Measurements from ENCODE around the gene GCSAML. TPM values are rescaled to one million over a fixed set of nuclear protein-coding genes. Genes with fewer than 3 reads are reported as not detected.
"Not testable (repeated sequence)": the region's sequence is repeated elsewhere in the genome, so short reads cannot be mapped to it uniquely, and the experiment has no call there.

The GCSAML gene
- under 0.01 TPM for total RNA-seq

DNA sequence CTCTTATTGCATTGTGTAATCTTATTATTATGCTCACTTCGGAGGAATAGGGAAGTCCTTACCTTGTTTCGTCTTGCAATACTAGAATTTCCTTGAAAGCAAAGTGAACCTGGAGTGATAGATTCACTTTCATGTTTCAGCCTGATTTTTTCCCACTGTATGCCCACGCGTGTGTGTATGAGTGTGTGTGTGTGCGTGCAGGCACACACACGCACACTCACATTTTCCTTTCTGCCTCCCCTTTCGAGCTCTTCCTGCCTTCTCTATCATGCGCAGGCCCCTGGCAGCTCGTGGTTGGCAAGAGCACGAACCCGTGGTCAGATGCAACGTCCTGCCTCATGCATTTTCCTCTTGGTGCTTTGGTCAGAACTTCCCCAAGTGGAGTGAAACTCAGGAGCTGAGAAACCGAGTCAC lies at the start of gene GCSAML:
TSS of gene GCSAML (plus strand) at position 366 of the 414 bp plus-strand sequence. CDS start 58 bp downstream, outside the sequence.
- DNase-seq = no peak

DNA sequence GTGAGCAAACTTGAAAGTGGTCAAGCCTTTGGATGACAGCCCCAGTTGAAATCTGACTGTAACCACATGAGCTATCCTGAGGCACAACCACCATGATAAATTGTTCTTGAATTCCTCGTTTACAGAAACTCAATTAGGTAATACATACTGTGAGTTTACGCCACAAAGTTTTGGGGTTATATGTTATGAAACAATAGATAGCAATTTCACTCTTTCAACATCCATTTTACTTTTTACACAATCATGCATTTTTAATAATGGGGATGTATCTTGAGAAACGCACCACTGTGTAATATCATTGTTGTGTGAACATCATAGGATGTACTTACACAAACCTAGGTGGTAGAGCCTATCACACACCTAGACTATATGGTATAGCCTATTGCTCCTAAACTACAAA lies 48.1 kb upstream of the GCSAML start:
- no peak for DNase-seq

- no peak for DNase-seq
Observed at GRCh38 chr1:247506831-247507230, 42.1 kb upstream of the GCSAML start.

- DNase-seq = no peak
Observed at GRCh38 chr1:247517795-247518612, 30.9 kb upstream of the GCSAML start.

DNA sequence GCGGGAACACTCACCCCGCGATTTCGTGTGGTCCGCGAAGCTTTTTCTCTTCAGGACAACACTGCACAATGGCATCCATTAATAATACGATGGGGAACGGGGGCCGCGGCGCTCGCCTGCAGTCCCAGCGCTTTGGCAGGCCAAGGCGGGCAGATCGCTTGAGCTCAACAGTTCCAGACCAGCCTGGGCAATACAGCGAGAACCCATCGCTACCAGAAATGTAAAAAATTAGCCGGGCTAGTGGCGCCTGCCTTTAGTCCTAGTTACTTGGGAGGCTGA lies 30.4 kb upstream of the GCSAML start:
- DNase-seq = no peak

DNA sequence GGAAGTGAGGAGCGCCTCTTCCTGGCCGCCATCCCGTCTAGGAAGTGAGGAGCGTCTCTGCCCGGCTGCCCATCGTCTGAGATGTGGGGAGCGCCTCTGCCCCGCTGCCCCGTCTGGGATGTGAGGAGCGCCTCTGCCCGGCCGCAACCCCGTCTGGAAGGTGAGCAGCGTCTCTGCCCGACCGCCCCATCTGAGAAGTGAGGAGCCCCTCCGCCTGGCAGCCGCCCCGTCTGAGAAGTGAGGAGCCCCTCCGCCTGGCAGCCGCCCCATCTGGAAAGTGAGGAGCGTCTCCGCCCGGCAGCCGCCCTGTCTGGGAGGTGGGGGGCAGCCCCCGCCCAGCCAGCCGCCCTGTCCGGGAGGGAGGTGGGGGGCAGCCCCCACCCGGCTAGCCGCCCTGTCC lies 27.0 kb upstream of the GCSAML start:
- DNase-seq = not testable (repeated sequence)

DNA sequence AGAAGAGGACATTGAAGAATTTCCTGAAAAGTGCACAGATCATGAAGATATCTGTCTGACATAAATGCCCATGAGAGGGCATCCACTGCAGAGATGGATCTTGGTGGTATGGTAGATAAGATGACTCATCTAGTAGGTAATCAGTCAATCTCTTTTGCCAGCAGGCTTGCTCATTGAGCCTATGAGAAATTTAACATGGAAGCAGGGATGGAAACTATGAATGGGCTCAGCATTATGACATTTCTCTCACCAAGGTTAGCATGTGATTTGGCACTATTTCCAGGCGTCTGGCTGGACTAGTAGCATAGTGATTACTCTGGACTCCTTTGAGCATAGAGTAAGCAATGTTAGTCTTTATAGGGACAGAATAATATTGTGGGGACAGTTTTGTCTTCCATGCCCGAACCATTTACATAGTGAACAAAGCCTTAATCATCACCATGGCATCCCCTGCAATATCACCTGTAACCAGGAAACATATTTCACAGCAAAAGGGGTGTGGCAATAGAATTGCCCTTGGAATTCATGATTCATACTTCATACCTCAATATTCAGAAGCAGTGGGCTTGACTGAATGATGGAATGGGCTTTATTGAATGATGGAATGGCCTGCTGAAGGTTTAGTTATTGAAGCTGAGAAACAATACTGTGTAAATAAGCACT lies 20.0 kb upstream of the GCSAML start:
- no peak for DNase-seq

- DNase-seq = no peak
Observed at GRCh38 chr1:247529771-247530355, 19.1 kb upstream of the GCSAML start.

DNA sequence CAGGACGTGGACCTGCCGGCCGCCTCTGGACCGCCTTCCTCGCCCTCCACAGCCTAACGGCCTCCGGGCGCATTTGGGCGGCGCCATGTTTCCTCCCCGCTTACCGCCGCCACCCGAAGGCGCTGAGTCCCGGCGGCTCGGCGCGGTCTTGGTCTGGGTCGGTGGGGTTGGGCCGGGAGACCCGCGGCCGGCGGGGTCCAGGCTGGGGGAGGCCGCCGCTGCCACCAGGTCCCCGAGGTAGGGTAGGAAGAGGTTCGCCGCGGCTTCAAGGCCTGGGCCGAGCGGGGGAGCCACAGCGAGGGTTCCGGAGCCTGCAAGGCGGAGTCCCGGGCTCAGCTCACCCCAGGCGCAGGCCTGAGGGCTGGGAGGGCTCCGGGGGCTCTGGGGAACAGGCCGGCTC lies 18.1 kb upstream of the GCSAML start:
- DNase-seq = no peak

DNA sequence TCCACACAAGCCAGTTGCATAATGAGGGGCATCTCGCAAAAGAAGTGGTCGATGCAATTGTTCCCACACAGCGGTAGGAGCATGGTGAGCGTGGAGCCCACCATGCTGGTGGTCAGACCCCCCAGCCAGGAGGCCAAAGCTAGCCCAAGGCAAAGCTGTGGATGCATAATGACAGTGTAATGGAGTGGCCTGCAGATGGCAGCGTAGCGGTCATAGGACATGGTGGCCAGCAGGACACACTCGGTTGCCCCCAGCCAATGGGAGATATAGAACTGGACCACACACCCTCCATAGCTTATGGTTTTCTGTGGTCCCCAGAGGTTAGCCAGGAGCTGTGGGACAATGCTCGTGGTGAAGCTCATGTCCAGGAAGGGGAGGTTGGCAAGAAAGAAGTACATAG lies 17.0 kb upstream of the GCSAML start:
- DNase-seq = no peak

DNA sequence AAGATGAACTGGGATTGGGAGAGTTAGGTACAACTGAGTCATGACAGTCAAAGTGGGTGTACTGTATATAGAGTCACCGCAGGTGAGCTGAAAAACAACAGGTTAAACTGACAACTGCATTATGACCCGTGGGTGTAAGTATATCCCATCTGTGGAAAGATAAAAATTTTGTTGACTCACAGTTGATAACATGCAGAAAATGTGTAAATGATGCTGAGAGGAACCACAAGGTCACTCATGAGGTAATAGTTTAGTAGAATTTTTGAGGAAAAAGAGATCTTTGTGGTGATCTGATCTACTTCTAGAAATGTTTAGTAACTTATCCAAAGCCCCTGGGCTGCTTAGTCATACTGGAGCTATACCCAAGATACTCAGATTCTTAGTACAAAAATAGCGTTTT lies 13.5 kb upstream of the GCSAML start:
- DNase-seq = no peak

DNA sequence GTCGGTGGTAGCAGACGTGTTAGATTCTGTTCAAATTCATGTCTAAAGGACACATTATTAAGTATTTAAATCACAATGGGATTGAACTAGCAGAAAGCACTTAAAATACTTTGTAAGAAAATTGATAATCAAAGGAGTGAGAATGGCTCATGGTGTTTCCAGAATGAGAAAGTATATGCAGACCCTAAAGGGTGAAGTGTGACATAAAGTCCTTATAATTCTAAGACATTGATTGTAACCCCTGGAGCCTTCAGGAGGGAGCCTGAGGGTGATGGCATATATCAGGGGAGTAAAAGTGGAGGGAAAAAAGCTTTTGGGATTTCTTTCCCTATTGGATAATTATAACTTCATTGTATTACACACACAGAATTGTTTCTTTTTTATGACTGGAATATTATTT lies 12.6 kb upstream of the GCSAML start, which contains the start of gene OR2C3:
TSS of gene OR2C3 (minus strand) at position 101 of the 400 bp plus-strand sequence. CDS start 3,929 bp downstream, outside the sequence.
- DNase-seq = no peak

- DNase-seq = no peak
Observed at GRCh38 chr1:247538561-247538960, 10.4 kb upstream of the GCSAML start.

DNA sequence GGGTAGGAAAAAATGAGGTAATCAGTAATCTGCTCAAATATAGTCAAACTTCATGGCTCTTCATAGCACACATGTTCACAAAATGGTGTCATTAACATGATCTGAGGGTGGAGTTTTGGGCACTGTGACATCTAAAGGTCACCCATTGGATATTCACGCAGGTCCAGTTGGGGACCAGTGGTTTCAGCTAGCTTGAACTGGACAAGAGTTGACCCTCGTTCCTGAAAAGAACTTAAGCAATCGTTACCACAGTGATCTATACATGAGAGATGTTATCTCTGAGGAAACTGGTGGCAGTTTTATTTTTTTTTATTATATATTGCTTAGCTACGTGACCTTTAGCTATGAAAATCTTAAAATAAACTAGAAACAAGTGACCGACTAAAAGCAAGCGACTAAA lies 9.7 kb upstream of the GCSAML start:
- DNase-seq = no peak

- DNase-seq = no peak
Observed at GRCh38 chr1:247540581-247540980, 8.4 kb upstream of the GCSAML start.

DNA sequence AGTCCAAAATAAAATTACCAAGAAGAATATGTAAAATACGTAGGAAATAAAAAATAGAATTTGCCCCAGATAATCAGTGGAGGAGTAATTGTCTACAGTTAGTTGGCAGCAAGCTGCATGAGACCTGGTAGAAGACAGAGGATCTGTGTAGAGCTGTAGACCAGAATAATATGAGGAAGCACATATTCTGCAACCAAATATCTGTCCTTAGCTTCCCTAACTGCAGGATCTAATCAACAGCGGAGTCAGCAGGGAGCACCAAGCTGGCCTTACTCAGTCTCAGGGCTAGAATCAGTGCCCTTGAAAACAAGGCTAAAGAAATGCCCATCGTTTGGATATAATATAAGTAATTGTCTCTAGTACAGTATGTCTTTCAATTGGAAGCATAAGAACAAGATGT lies 6.1 kb upstream of the GCSAML start:
- no peak for DNase-seq

DNA sequence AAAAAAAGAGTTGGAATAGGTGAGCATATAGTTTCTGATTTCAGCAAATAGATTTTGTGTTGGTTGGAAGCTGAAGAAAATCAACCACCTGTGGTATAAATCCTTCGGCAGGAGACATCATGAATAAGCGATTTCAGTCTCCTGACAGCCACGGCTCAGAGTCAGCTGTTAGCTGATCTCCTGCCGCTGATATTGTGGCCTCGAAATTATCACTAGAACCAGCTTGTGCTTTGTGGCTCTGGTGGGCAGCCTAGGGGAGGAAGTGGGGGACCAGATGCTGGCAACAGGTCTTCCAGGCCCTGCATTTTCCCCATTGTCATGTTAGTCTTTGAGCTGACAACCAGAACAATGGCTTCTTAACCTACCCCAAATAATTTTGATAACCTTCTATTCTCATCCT lies 842 bp upstream of the GCSAML start:
- no peak for DNase-seq

DNA sequence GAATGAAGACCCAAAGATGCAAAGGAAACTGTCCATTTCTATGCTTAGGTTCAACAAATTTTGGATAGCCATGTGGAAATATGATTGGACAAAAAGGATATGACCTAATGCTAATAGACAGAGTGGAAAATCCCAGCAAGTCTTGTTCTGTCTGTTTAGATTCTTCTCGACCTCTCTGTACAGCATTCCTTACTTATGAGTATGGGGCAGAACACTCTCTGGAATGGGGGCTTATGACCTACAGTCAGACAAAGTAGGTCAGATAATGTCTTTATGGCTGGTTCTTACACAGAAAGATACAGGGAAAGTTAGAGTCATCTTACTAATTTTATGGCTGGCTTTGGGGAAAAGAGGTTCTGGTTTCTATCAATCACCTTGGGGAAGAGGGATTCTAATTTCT lies 2.8 kb downstream of the GCSAML start:
- no peak for DNase-seq

- no peak for DNase-seq
Observed at GRCh38 chr1:247552231-247552630, 3.3 kb downstream of the GCSAML start.

- no peak for DNase-seq
Observed at GRCh38 chr1:247557926-247558674, 9.2 kb downstream of the GCSAML start.

GRCh38 chr1:247561711-247562110 lies 12.8 kb downstream of the GCSAML start:
- DNase-seq = no peak

DNA sequence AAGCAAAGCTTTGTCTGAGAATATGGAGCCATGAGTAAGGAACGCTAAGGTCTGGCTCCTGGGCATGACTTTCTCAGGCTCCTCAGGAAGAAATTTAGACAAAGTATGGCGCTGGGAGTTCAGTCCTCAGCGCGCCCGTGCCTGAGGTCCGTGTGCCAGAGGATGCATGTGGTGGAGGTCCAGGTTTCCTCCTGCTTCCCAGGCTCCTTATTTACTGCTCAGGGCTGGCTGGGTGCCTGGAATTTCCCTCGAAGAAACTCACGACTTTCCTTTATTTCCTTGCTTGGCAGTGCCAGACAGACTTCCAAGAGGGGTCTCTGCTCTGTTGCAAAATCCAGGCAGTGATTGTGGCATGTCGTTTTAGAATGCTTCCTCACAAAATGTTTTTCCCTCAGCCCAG lies 13.3 kb downstream of the GCSAML start:
- no peak for DNase-seq

GRCh38 chr1:247574236-247574635 lies 25.3 kb downstream of the GCSAML start:
- no peak for DNase-seq
